Measurements from ENCODE around the gene HBS1L. TPM values are rescaled to one million over a fixed set of nuclear protein-coding genes. Genes with fewer than 3 reads are reported as not detected.

HBS1L gene
- total and polyA plus RNA-seq, 8 donors, result 14.3 to 63.5 (median 30.7) TPM

GRCh38 chr6:134997133-134997995, 57.3 kb downstream of the HBS1L start:
- Histone ChIP-seq H3K4me1 (no peaks in the 10 kb centered on the region), H3K27me3 (no peaks in the 10 kb centered on the region), H3K4me3 (no peak overlapping the region), H3K27ac (no peak overlapping the region), H3K9me3 (no peaks in the 10 kb centered on the region), H3K36me3 (peaks cover 6 to 67% (median 48%) of the 10 kb centered on the region in 4 donors)
- no peak for DNase-seq
- 88 to 96% (median 93%) methylated on average over 9 of the region's 9 CpGs for WGBS, 5 donors
- no peak for TF ChIP-seq POLR2A (IDR thresholded peaks at IDR 0.05)
- no peak for TF ChIP-seq CTCF (IDR thresholded peaks at IDR 0.05)
- TF ChIP-seq EP300 (IDR thresholded peaks at IDR 0.05), result no peak
- TF ChIP-seq POLR2AphosphoS5 (IDR thresholded peaks at IDR 0.05), result no peak
- intact Hi-C loops (cut with DNase I; ENCODE audit: low total_unique reads), result no loop called here

DNA sequence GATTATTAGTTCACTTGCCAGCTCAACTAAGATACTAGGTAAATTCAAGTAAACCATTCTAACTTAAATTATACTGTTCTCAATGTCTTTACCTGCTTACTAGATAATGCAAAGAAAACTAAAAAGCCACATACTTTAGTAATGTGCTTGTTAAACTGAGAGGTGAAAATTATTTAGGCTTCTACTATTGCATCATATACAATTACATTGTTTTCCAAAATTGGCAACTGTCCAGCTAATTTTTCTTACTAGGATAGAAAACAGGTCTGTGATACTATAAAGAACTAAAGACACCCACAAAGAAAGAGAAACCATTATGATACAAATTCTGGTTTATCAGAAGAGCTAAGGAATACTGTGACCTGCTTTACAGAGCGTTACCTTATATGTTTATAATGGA, 59.1 kb downstream of the HBS1L start:
- DNase-seq, result no peak
- H3K27me3 ChIP-seq, result no peaks in the 10 kb centered on the region
- intact Hi-C loops (cut with DNase I; ENCODE audit: low total_unique reads), result no loop called here
- H3K27ac ChIP-seq, result no peak overlapping the region
- H3K4me3 ChIP-seq, result no peak overlapping the region
- TF ChIP-seq EP300 (IDR thresholded peaks at IDR 0.05) (no peak), CTCF (IDR thresholded peaks at IDR 0.05) (no peak), POLR2AphosphoS5 (IDR thresholded peaks at IDR 0.05) (no peak), POLR2A (IDR thresholded peaks at IDR 0.05) (no peak)
- no peaks in the 10 kb centered on the region for H3K4me1 ChIP-seq
- WGBS, 5 donors, result 54 to 85% (median 67%) methylated on average over 1 of the region's 1 CpG
- no peaks in the 10 kb centered on the region for H3K9me3 ChIP-seq
- H3K36me3 ChIP-seq, result peaks cover 9 to 76% (median 60%) of the 10 kb centered on the region in 4 donors

DNA sequence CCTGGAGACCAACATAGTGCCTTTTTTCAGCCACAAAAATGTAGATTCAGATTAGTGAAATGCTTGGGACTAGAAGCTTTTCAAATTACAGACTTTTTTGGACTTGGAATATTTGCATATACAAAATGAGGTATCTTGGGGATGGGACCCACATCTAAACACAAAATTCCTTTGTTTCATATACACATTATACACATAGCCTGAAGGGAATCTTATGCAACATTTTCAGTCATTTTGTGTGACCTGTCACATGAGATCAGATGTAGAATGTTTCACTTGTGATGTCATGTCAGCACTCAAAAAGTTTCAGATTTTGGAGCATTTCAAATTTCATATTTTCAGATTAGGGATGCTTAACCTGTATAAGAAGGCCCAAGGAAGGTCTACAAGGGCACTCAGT, 60.2 kb downstream of the HBS1L start:
- intact Hi-C loops (cut with DNase I; ENCODE audit: low total_unique reads), result no loop called here
- H3K4me1 ChIP-seq, result no peaks in the 10 kb centered on the region
- DNase-seq, result no peak
- TF ChIP-seq POLR2AphosphoS5 (IDR thresholded peaks at IDR 0.05), result no peak
- no peak for TF ChIP-seq EP300 (IDR thresholded peaks at IDR 0.05)
- no peak for TF ChIP-seq CTCF (IDR thresholded peaks at IDR 0.05)
- no peak for TF ChIP-seq POLR2A (IDR thresholded peaks at IDR 0.05)
- no peak overlapping the region for H3K4me3 ChIP-seq
- no peak overlapping the region for H3K27ac ChIP-seq
- no peaks in the 10 kb centered on the region for H3K27me3 ChIP-seq
- H3K9me3 ChIP-seq, result no peaks in the 10 kb centered on the region
- peaks cover 9 to 84% (median 64%) of the 10 kb centered on the region in 4 donors for H3K36me3 ChIP-seq

DNA sequence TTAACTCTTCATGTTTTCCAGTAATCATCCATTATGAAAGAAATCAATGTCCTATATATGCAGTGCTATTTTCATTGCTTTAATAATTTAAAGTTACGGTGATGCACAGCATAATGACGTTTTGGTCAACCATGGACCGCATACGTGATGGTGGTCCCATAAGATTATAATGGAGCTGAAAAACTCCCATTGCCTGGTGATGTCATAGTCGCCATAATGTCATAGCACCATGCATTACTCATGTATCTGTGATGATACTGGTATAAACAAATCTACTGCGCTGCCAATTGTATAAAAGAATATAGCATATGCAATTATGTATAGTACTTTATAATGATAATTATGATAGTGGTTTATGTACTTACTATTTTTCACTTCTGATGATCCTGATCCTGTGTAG, 62.5 kb downstream of the HBS1L start:
- no peak overlapping the region for H3K4me3 ChIP-seq
- intact Hi-C loops (cut with DNase I; ENCODE audit: low total_unique reads), result no loop called here
- no peaks in the 10 kb centered on the region for H3K4me1 ChIP-seq
- TF ChIP-seq CTCF (IDR thresholded peaks at IDR 0.05), result no peak
- no peaks in the 10 kb centered on the region for H3K9me3 ChIP-seq
- WGBS, 5 donors, result 96 to 98% (median 97%) methylated on average over 6 of the region's 6 CpGs
- H3K36me3 ChIP-seq, result peaks cover 5 to 88% (median 64%) of the 10 kb centered on the region in 4 donors
- H3K27ac ChIP-seq, result no peak overlapping the region
- no peaks in the 10 kb centered on the region for H3K27me3 ChIP-seq
- no peak for DNase-seq

Data from stomach (tissue), 9 donors.